GM21717 (cell line): Measurements from ENCODE around the gene PDE3A.
"Not testable (repeated sequence)": the region's sequence is repeated elsewhere in the genome, so short reads cannot be mapped to it uniquely, and the experiment has no call there.

Source experiments
- ATAC-seq: cut with Tn5 transposase; IDR thresholded peaks from one replicate; pipeline ENCODE4 v1.9.1; 2021; ENCODE audit warnings: mild to moderate bottlenecking, moderate library complexity; ENCODE audit not compliant: unreplicated experiment

PDE3A gene

DNA sequence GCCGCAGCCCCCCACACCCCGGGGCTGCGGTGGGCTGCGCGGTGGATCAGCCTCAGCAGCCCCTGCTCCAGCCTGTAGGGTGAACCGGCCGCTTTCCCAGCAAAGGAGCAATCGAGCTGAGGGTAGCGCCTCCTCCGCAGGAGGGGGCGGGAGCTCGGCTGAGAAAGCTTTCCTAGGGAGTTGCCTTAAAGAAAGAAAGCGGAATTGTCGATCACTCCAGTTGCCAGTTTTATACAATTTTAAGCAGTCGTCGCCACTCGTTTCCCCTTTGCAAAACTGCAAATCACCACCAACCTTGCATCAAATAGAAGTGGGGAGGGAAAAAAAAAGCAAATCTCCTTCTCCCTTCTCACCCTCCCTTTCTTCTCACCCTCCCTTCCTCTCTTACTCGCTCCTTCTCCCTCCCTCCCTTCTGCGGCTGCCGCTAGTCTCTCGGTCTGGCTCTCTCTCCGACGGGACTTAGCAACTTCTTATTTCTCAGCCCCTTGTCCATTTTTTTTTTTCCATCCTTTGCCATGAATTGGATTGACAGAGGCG, at the start of gene PDE3A:
Gene PDE3A, plus strand, starts transcription at position 424 of the 537 bp plus-strand sequence. CDS start 748 bp downstream, outside the sequence.
- no peak for ATAC-seq

DNA sequence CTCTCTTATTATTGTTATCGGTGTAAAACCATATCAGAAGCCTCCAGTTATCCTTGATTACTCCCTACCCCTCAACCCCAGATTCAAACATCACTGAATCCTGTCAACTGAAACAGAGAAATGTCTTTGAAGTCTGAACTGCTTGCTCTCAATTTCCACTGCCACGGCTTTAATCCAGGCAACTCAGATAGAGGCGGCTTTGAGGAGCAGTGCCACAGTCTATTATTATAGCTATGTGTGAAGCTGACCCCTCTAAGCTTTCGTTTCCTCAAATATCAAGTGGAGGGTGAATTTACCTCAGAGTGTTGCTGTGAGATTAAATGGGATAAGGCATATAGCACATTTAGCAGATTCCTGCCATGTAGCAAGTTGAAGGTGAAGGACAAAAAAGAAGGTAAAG, 49.0 kb upstream of the PDE3A start:
- no peak for ATAC-seq

DNA sequence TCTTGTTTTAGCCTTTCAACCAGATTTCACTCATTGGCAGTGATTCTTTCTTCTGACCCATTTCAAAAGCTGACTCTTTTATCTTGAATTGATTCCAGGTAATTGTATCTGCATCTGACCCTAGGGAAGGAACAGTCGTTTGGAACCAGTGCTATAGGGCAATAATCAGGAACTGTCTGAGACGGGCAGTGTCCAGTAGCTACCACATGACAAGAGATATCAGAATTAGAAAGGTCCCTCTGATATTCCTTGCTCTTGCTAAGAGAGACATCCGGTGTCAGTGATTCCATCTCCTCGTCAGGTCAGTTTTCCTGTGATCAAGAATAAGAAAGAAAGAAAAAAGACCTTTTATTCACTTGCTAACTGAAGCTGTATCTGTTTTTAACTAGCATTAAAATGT, 47.8 kb upstream of the PDE3A start:
- no peak for ATAC-seq

DNA sequence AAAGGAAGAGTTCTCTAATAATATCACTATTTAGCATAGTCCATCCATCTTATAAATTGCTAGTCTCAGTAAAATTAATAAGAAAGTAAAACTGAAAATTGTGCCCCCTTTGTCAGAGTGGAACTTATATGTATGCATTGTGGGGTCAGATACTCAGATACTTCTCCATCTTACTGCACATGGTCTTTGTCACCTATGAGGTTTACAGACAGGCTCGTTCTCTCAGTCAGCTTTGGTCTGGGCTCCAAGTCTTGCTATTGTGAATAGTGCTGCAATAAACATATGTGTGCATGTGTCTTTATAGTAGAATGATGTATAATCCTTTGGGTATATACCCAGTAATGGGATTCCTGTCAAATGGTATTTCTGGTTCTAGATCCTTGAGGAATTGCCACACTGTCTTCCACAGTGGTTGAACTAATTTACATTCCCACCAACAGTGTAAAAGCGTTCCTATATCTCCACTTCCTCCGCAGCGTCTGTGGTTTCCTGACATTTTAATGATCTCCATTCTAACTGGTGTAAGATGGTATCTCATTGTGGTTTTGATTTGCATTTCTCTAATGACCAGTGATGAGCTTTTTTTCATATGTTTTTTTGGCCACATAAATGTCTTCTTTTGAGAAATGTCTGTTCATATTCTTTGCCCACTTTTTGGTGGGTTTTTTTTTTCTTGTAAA, 37.4 kb upstream of the PDE3A start:
- not testable (repeated sequence) for ATAC-seq

DNA sequence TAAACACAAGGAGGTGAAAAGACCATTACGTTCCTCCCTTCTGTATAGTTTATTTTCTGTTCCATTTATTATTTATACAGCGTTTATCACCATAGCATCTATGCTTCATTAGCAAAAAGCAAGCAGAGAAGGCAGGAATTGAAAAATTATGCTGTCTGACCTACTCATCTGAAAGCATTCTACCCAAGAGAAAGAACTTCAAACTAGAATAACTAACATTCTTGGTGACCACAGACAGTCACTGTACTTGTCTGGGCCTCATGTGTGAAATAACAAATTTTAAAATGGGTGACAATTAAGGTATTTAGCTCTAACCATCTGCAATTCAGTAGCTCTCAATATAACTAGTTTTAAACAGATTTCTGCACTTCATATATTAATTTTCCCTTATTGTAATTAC, 29.3 kb upstream of the PDE3A start:
- ATAC-seq, result no peak

DNA sequence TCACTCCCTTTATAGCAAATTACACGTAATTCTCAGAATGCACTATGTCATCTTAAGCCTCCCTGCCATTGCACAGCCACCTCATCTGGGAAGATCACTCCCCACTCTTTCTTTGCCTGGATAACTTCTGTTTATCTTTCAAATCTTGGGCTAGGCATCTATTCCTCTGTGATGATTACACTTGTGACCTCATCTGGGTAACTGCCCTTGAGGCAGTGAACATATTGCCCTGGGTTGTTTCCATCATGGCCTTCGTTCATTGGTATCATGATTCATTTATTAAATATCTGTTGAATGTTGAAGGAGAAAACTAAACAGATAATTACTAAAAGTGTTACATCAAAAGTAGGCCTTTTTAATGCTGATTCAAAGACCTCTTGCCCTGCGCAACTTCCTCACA, 26.2 kb upstream of the PDE3A start:
- no peak for ATAC-seq

DNA sequence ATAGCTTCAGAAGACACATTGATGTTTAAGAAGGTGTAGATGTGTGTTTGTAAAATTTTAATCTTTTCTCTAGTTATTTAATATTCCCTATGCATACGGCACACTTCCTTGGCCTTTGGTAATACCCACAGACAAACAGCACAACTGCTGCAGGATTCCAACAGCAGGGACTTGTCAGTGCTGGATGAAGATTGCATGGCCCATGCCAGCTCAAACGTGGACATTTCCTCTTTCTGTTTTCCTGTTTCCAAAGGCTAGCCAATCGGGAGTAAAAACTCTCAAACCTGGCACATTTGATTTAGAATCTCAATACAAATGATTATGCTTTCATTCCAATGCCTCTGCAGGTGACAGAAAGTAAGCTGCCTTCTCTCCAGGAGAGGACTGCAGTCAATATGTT, 22.5 kb upstream of the PDE3A start:
- no peak for ATAC-seq

DNA sequence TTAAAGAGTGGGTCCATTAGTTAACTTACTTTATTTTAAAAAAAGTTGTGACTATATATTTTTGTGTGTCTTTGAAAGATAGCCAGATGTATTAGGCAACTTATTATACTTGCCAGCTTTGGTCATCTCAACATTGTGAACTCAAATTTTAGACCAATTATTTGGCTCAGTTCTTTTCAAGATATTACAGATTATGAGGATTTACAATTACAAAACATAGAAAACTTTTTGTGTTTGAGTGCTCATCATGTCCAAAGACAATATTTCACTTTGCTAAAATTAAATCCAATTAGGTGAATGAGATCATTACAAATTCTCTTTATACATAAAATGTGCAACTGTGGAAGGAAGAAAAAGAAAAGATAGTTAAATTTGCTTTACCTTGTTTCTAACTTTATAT, 18.3 kb upstream of the PDE3A start:
- no peak for ATAC-seq

DNA sequence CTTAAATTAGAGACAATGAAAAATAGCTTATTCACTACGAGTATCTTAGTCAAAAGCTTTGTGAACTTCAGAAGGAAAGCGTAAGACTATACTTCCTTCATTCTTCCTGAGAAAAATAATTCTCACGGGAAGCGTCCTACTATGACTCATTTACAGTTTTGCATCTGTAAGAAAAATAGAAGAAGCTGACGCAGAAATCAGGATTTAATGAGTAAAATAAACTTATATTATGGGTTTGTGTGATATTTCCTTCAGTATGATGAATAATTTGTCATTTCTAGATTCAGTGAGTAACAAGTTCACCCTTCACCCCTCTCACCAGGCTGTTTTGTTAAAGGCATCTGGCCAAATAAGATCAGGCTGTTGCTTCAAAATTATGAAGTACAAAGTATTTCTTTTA, 17.8 kb upstream of the PDE3A start:
- no peak for ATAC-seq

DNA sequence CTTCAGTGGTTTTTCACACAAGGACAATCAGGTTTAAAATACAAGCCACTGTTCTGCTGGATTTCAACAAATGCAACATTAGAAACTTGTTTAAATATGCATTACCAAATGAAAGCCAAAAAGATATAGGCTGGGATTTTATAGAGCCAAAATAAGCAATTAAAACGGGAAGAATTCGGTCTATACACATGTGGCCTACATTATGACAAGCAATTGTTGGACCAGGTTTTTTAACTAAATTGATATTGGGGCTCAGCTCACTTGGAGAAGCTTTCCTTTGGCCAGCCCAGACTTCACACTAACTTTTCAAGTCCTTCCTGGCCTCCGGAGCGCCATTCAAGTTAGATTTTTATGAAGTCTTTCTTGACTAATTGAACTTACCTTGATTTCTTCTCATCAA, 16.9 kb upstream of the PDE3A start:
- ATAC-seq, result no peak

DNA sequence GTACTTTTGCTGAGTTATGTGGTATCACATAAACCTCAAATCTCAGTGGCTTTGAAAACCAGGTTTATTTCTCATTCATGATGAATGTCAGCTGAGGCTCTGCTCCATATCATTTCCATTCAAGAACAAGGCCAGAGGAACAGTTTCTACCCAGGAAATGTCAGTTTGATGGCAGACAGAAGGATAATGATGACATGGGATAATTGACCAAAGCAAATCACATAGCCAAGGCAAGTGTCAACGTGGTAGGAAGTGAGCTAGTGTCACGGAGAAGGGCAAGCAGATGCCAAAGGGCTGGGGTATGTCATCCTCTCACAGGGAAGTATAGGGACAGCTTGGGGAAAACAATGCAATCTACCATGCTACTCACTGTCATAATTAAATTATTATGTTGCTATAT, 12.3 kb upstream of the PDE3A start:
- no peak for ATAC-seq

DNA sequence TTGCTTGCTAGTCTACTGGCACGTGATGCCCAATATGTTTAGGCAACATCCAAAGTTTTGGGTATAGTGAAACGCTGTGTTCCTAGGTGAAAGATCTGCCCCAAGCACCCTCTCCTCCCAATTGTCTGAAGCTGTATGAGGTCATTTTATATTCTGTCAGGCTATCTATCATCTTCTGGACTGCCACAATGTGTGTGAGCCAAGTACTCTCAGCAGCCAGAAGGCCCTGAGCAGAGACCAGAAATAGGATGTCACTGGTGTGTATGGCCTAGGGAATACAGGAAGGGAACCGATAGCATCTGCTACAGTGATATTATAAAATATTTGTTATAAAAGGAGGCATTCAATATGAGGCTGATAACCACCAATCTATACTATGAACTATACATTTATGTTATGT, 7.9 kb upstream of the PDE3A start:
- no peak for ATAC-seq

DNA sequence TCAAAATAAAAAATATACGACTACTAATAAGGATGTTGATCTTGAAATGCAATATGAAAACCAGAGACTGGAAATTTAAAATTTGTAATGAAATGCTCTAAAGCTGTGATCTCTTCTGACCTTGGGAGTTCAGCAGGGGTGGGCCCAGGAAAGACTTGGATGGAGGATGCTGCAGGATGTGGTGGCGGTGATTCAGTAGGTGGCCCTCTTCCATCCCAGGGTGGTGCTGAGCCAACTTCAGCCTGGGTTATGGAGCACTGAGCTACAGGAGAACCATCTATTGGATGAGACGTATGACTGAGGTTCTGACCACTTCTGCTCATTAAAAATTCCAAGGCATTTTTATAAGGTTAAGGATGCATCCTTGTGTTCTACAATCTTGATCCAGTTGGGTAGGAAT, 6.9 kb upstream of the PDE3A start:
- ATAC-seq, result no peak

DNA sequence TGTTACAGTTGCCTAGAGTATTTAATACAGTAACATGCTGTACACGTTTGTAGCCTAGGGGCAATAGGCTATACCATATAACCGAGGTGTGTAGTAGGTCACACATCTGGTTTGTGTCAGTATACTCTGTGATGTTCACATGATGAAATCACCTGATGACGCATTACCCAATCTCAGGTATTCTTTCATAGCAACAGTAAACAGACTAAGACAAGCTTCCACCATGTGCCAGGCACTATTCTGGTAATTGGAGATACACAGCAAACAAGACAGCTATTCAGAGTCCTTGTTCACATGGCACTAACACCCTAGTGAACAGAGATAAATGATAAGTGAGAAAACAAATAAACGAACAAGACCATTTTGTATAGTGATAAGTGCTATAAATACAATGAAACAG, 3.8 kb upstream of the PDE3A start:
- no peak for ATAC-seq

DNA sequence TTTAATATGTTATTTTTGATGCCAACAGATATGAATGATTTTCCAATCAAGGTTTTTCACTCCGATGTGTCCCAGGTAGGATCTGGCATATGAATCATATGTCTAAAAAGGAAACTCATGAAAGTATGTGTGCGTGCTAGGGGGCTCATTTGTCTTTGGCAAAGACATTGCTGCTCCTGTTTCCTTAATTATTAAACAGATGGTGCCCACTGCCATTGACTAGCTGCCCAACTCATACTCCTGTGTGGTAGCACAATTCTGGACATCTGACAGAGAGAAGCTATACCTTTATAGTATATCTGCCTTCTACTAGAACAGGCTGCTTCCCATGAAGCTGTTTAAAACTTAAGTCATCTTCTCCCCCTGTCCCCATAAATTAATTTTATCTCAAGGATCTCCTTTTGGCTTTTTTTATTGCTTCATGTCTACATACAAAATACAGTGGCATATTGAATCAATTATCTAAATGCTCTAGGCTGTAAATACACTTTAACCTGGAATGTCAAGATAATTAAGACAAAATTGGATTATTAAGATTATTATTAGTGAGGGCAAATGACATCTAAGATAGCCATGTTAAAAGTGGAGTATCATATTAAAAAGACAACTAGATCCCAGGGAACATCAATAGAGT, 1.4 kb upstream of the PDE3A start:
- no peak for ATAC-seq

DNA sequence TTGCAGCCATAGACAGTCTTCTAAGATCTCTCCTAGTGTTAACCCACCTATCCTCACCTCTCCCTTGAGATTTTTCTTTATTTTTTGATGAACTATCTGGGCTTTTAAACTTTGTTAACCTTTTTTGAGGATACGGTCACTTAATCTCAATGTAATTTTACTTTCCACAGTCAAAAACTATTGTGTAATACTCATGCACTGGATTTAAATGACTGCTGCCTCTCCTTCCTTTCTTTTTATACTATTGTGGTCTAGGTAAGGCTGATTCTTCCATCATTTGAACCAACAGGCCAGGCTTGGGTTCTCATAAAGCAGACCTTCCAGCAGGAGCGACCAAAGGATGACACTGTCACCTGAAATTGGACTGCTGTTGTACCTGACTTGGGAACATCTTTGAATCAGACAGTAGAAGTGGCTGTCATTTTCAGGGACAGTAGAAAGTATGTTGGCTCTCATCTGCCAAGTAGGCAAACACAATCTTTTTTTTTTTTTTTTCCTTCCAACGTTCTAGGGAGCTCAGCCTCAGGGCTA, 689 bp upstream of the PDE3A start:
- no peak for ATAC-seq

DNA sequence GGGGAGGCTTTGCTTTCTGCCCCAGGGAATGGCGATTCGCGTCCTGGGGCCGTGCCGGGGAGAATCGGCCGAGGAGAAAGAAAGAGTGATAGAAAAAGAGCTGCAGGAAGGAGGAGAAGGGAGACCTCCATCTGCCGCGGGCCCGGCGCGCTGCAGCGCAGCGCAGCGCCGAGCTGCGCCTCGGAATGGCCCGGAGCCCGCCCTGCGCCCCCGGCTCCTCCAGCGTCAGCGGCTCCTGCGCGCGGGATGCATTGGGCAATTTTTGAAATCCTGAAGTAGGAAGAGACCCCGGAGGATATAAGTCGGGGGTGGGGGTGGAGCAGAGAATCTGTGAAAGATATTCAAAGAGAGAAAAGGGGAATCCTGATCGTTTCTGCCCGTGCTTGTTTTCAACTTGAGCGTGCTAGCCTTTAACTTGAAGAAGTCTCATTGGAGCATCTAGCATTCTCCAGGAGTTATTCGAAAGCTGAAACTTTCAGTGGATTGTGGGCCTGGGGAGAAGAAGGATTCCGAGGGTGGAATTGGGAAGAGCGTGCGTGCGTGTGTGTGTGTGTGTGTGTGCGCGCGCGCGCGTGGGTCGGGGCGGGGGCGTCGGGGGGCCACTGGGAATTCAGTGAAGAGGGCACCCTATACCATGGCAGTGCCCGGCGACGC, 441 bp downstream of the PDE3A start:
- ATAC-seq, result no peak

DNA sequence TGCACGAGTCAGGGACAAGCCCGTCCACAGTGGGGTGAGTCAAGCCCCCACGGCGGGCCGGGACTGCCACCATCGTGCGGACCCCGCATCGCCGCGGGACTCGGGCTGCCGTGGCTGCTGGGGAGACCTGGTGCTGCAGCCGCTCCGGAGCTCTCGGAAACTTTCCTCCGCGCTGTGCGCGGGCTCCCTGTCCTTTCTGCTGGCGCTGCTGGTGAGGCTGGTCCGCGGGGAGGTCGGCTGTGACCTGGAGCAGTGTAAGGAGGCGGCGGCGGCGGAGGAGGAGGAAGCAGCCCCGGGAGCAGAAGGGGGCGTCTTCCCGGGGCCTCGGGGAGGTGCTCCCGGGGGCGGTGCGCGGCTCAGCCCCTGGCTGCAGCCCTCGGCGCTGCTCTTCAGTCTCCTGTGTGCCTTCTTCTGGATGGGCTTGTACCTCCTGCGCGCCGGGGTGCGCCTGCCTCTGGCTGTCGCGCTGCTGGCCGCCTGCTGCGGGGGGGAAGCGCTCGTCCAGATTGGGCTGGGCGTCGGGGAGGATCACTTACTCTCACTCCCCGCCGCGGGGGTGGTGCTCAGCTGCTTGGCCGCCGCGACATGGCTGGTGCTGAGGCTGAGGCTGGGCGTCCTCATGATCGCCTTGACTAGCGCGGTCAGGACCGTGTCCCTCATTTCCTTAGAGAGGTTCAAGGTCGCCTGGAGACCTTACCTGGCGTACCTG, 1.1 kb downstream of the PDE3A start:
- no peak for ATAC-seq

DNA sequence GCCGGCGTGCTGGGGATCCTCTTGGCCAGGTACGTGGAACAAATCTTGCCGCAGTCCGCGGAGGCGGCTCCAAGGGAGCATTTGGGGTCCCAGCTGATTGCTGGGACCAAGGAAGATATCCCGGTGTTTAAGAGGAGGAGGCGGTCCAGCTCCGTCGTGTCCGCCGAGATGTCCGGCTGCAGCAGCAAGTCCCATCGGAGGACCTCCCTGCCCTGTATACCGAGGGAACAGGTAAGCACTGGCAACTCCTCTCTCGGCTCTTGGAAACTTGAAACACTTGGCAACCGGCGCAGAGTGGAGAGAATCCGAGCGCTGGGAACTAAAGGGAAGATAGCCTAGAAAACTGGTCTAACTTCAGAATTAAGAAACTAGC, 1.7 kb downstream of the PDE3A start:
- ATAC-seq, result no peak

DNA sequence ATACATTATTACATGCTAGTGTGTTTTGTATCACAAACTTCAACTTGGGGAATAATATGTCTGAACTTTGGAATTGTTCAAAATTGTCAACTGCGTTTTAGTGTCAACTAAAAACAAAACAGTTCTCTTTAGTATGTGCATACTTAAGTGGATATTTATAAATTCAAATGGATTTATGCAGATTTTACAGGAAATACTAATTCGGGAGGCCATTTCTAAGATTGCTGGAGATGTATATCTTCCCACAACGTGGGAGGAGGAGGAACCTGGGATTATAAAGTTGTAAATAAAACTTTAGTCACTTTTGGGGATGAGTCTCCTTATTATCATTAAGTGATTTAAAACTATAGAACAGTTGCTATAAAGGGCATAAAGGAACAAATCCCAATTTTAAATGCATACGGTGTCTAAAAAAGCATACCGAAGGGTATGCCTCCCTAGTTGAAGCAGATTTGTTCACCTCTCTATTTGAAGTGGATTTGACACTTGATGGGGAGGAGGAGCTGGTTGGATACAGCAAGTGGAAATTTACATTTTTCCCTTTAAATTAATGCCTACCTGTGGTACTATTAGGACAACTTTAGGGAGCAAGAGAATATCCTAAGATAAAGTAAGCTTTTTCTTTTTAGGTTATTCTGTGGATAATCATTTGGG, 2.7 kb downstream of the PDE3A start:
- ATAC-seq, result no peak
